Suppressor macrophage treated with lipopolysaccharide for 1 hour (primary cell): Measurements from ENCODE around the gene PPP1R10.
A peak's percentile ranks its signal among the peaks of the same experiment; 100 is the strongest.
"Not testable (repeated sequence)": the region's sequence is repeated elsewhere in the genome, so short reads cannot be mapped to it uniquely, and the experiment has no call there.

Experiments
- DNase-seq, 3 donors: peaks; one replicate each; pipeline ENCODE4 v3.0.0-alpha.2; 2020 to 2022

The PPP1R10 gene

DNA sequence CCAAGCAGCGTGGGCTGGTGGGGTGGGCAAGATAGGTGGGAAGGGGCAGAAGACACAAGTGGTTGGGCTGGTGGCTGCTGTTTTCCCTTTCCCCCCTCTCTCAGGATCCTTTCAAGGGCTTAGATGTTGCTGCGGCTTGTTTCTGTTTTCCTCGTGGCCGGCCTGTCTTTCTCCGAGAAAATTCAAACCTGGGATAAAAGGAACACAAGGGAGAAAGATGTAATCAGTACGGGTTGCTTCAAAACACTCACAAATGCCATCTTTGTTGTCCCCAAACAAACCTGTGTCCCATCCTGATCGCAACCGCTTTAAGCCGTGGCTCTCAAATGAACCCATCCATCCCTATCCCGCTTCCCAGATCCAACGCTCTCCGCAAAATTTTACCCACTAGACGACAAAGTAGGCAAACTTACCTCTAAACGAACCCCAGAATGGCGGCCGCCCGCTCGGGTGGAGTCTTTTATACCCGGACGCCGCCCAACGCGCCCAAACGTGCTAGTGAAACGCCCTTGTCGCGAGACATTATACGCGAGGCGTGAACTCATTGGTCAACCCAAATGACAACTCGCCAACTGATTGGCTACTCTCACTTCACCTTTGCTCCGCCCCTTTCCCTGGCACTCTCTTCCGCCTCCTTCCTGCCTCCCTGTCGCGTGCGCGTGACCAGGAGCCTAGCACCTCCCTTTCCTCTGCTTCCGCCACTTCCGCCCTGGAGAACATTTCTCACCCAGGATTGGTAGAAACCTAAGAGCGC lies at the start of gene PPP1R10:
PPP1R10 (minus strand) TSS at position 433 of the 754 bp plus-strand sequence. CDS start 7,299 bp downstream, outside the sequence.
- peak; percentile 99 to 100 (median 100) for DNase-seq

DNA sequence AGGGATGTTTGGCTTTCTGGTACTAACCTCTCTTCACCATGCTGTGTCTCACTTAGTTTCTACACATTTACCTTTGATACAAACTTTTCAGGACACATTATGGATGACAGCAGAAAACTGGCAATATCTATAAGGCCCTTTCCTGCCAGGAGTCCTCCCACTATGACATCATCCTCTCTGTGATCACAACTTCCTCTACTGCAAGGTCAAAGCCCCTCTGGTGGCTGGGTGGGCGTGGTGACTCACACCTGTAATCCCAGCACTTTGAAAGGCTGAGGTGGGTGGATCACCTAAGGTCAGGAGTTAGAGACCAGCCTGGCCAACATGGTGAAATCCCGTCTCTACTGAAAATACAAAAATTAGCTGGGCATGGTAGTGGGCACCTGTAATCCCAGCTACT lies 49.3 kb upstream of the PPP1R10 start:
- peak; percentile 73 to 79 (median 74) for DNase-seq

DNA sequence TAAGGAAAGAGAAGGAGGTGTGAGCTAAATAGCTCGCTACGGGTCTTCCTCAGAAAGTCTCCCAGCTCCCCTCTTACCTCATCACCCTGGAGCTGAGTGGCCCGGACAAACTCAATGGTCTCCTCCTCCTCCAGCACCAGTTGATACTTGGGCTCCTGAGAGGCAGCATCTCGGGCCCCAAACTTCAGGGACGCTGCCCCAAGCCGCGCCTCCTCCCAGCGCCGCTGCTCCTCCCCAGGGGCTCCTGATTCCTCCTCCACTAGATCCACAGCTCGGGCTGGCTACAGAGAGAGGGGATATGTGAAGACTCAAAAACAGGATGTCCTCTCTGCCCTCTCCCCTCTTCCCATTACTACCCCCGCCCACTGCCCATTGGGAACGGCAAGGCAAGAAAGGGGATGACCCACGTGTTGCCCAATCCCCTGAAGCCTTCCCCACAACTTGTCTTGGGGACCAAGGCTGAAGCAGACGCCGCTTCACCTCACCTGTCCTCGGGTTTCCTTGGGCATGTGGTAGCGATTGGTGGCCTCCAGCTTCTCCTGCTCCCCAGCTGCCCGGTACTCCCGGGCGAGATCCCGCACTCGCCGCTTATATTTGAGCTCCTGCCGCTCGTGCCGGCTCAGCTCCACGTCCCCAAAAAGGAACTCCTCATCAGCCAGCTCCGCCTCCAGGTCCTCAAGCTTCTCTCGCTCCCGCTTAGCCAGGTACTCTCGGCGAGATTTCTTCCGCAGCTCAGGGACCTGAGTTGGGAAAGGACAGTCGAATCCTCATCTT lies 48.1 kb upstream of the PPP1R10 start:
- no peak for DNase-seq

- not testable (repeated sequence) for DNase-seq
These were observed 40.9 kb upstream of the PPP1R10 start for GRCh38 chr6:30657922-30658321.

DNA sequence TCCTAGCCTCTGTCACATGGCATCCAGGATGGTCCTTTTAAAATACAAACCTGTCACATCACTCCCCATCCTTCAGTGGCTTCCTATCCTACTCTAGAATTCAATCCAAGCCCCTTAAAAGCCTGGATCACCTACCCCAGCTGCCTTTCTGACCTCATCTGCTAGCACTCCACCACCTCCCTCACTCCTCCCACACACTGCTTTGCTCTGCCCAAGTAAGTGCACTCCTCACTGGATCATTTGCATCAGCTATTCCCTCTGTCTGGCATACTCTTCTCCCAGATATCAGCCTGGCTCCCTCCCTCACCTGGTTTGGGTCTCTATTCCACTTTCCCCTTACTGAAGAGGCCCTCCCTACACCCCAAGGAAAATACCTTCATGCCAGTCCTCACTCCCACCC lies 40.4 kb upstream of the PPP1R10 start:
- DNase-seq: no peak

DNA sequence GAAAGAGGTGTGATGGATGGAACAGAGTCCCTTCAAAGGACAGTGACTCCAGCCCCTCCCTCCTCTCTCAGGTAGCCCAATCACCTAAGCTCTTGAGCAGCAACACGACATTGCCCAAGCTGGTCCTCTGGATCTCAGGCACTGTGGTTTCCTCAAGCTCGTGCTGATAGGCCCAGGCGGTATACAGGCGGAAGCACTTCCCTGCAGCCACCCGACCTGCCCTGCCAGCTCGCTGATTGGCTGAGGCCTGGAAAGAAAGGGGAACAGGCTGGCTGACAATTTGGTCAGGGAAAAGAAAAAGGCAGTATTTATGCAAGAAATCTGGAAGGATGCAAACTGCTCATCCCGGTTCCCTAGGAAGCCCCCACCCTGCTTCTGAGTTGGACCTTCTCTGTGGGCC lies 39.5 kb upstream of the PPP1R10 start:
- peak; percentile 65 to 77 (median 70) for DNase-seq

DNA sequence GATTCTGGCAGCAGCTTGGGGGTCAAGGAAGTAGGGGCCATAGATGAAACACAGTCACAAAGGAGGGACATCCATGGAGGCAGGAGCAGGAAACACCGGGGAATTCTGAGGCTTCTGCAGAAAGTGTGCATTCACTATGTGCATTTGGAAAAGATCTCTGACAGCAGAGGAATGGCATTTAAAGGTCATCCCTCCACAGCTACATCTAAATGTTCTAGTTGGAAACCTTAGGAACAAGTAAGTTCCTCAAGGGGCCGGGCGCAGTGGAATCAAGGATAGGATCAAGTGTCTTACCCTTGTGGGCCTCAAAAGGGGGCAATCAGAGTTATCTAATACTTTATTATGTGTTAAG lies 38.7 kb upstream of the PPP1R10 start:
- DNase-seq: no peak

GRCh38 chr6:30654798-30655742 lies 38.0 kb upstream of the PPP1R10 start:
- no peak for DNase-seq

- DNase-seq: no peak
These were observed 34.1 kb upstream of the PPP1R10 start for GRCh38 chr6:30651143-30651542.

DNA sequence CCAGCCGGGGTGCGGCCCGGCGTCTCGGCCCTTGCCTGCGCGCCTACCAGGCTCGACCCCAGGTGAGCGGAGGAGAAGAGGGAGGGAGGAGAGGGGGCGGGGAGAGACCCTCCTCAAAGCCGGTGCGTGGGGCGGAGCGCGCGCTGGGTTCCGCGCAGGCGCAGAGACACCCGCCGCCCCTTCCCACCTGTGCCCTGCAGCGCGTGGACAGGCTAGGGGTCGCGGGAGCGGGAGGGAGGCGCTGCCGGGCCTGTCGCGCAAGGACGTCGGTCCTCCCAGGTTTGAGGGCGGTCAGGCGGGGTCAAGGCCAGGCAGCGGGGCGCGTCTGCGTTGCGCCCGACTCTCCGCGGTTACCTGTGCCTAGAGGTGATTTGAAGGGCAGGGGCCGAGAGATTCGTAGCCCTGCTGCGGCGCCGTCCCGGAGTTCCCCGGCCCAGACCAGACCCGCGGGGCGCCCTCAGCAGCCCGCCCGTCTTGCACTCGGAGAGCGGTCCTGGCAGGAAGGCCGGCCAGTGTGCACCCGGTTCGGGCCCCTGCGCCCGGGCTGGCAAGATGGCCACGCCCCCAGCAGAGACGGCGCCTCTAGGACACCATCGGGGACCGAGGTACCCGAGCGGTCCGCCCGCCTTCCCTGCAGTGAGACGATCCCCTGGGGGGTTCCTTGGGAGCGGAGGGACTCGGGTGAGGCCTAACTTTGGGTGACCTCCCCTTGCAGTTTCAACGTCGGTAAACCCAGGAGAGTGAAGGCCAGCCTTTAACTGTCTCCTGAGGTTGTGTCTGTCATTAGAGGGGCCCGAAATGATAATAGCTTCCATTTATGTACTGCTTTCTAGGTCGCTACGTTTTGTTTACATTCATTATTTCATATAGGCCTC lies 30.4 kb upstream of the PPP1R10 start:
- DNase-seq: peak; percentile 70 to 87 (median 79)

DNA sequence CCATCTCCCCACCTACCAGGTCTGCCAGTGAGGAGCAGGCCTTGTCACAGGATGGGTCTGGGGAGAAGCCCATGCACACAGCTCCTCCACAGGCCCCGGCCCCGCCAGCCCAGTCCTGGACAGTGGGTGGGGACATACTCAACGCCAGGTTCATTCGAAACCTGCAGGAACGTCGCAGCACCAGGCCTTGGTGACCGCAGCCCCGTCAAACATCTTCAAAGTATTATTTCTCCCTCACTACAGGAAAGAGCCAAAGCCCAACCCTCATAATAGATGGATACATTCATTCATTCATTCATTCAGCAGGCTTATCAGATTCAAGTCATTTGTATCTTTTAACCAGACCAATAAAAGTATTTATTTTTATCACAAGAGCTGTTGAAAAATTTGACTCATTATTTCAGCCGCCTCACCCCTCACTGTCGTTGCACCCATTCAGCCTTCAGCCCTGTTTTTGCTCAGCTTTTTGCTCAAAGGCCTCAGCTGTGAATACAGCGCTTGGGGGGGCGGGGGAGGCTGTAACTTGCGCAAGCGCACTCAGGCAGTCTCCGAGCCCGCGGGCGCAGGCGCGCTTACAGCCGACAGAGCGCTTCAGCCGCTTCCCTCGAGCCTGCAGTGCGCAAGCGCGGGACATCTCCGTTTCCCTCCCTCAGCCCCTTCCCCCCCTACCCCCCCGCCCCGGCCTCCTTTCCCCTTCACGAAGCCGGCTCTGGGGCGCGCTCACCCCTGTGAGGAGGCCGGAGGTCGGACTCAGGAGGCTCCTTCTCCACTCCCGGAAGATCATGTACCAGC lies 29.6 kb upstream of the PPP1R10 start, which contains the start of gene C6orf136:
C6orf136 (plus strand) TSS at position 684 of the 792 bp plus-strand sequence; CDS start at position 783, 99 bp downstream.
- peak; percentile 95 to 98 (median 97) for DNase-seq

DNA sequence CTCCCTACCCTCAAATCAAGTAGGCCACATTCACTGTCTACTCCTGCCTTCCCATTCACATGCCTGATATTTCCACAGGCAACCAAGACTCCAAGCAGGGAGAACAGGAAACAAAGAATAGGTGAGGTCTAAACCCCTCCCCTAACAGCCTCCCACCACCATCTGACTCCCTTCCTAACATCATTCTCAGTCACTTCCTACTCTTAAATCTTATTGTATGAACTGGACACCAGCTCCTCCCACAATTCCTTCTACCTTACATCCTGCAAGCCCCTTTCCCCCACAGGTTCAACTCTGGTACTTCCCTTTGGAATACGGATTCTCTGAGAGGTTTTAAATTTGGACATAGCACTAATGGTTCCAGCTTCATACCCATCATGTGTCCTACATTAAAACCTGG lies 28.9 kb upstream of the PPP1R10 start:
- no peak for DNase-seq

GRCh38 chr6:30644769-30645168 lies 27.7 kb upstream of the PPP1R10 start:
- no peak for DNase-seq

DNA sequence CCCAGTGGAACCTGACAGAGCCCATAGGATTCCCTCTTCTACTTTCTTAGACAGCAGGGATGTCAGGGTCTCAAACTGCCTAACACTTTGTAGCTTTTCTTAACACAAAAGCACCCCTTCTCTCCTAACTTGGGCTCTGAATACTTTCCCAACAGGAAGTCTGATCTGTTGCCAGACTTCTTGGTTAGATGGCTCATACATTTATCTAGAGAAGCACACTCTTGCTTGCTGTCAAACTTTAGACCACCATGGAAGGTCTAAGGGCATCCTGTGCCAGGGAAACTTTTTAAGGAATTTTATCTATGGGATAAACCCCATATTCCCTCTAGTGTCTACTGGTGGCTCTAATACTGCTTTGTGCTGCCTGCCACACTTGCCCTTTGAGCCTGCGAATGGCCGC lies 26.6 kb upstream of the PPP1R10 start:
- DNase-seq: no peak

- no peak for DNase-seq
These were observed 24.0 kb upstream of the PPP1R10 start for GRCh38 chr6:30641048-30641447.

DNA sequence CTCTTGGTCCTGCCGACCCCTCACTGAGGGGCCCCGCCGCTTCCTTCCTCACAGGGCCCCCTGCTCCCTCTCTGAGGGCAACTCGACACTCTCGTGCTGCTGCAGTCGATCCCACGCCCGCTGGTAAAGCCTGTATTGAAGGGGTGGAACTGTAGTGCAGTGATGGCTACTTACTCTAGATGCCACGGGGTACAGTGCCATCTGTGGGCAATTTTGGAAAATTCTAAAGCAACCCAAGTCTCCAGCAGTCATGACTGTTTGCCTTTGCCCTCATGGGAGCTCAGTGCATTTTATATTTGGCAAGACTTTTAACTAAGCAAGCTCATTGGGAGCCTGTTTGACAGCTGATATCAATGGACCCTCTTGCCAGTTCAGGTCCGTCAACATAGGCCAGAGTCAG lies 23.4 kb upstream of the PPP1R10 start:
- peak in 1 of 3 donors; percentile 24 for DNase-seq

GRCh38 chr6:30635834-30636233 lies 18.8 kb upstream of the PPP1R10 start:
- peak in 1 of 3 donors; percentile 13 for DNase-seq

DNA sequence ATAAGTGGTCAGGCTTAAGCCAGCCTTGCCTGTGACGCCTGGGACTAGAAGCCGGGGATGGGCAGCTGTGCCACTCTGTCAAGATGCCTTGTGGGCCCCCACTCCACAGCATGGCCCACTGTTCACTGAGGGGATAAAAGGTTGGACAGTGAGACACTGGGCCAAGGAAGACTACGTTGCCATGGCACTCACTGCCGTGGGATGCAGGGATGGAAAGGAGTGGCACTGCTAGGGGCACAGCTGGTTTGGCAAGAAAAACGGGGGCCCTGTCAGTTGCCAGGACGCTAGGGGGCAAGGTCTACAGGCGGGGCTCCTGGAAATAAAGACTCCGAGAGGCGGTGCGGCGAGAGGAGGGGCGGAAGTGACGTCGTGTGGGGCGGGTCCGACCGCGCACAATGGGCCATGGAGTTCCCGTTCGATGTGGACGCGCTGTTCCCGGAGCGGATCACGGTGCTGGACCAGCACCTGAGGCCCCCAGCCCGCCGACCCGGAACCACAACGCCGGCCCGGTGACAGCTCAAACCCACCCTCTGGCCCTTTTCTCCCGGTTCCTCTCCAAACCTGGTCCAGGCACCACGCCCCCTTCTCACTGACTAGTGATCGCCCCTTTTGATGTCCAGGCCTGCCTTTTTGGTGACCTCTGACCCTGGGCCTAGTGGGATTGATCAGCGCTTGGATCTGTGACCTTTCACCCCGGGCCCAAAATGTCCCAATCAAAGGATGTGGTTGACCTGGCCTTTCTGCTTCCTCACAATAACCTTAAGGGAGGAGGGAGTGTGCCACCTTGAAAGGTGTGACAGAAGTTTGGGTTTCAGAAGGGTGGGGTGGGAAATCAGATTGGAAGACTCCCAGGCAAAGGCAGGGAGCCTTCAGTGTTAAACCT lies 9.7 kb upstream of the PPP1R10 start, which contains the start of gene ATAT1:
ATAT1 (plus strand) TSS at position 391 of the 883 bp plus-strand sequence.
- peak; percentile 88 to 93 (median 88) for DNase-seq

- no peak for DNase-seq
These were observed 8.5 kb upstream of the PPP1R10 start for GRCh38 chr6:30625511-30625910.

- no peak for DNase-seq
These were observed 2.5 kb upstream of the PPP1R10 start for GRCh38 chr6:30619561-30619960.
